WERI-Rb-1 (cell line): ENCODE results near the gene TMEM132C.

ENCODE experiments used
- DNase-seq: peaks from one replicate; pipeline ENCODE4 v3.0.0-alpha.2; 2020
- H3K27ac ChIP-seq: fragments of 250-450 bp; sonication (Bioruptor Pico); 2 replicates; pipeline ENCODE4 v1.5.1; 2020; ENCODE audit warnings: mild to moderate bottlenecking, moderate library complexity
- H3K27me3 ChIP-seq: fragments of 250-450 bp; sonication (Bioruptor Pico); 2 replicates; pipeline ENCODE4 v1.5.1; 2021; ENCODE audit warnings: mild to moderate bottlenecking, low read depth, moderate library complexity; ENCODE audit not compliant: insufficient read depth, severe bottlenecking
- H3K36me3 ChIP-seq: fragments of 250-450 bp; sonication (Bioruptor Pico); 2 replicates; pipeline ENCODE4 v1.5.1; 2020; ENCODE audit warnings: mild to moderate bottlenecking, moderate library complexity
- H3K4me3 ChIP-seq: 2 replicates; pipeline ENCODE4 v1.5.1; 2011; ENCODE audit warnings: low read depth, mild to moderate bottlenecking, control low read depth, low read length
- H3K9me3 ChIP-seq: fragments of 250-450 bp; sonication (Bioruptor Pico); 2 replicates; pipeline ENCODE4 v1.5.1; 2021; ENCODE audit warnings: mild to moderate bottlenecking, moderate library complexity; ENCODE audit not compliant: severe bottlenecking
- TF ChIP-seq, protein P1 (sequence below): IDR thresholded peaks from 2 replicates; pipeline ENCODE4 v1.5.1; 2011; ENCODE audit warnings: low read depth, mild to moderate bottlenecking, control low read depth, inconsistent platforms, low read length

TMEM132C gene

DNA sequence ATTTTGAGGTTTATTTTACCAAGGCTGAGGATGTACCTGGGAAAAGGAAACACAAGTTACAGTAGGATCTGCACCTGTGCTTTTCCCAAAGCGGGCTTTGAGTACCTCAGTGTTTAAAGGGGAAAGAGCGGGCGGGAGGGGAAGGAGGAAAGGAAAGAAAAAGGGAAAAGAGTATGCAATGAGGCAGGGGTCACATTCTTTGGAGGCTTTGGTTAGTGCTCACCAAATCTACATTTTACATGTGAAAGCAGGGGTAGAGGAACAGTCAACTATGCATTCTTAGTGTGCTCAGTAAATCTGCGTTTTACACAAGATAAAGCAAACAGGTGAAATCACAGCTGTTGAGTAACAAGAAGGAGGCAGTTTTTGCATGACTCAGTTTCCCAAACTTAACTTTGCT lies 242.2 kb downstream of the TMEM132C start:
- Histone ChIP-seq H3K27ac (no peak overlapping the region), H3K9me3 (peaks cover 4% of the 10 kb centered on the region), H3K4me3 (no peak overlapping the region), H3K27me3 (no peaks in the 10 kb centered on the region), H3K36me3 (no peaks in the 10 kb centered on the region)
- TF ChIP-seq, protein P1, sequence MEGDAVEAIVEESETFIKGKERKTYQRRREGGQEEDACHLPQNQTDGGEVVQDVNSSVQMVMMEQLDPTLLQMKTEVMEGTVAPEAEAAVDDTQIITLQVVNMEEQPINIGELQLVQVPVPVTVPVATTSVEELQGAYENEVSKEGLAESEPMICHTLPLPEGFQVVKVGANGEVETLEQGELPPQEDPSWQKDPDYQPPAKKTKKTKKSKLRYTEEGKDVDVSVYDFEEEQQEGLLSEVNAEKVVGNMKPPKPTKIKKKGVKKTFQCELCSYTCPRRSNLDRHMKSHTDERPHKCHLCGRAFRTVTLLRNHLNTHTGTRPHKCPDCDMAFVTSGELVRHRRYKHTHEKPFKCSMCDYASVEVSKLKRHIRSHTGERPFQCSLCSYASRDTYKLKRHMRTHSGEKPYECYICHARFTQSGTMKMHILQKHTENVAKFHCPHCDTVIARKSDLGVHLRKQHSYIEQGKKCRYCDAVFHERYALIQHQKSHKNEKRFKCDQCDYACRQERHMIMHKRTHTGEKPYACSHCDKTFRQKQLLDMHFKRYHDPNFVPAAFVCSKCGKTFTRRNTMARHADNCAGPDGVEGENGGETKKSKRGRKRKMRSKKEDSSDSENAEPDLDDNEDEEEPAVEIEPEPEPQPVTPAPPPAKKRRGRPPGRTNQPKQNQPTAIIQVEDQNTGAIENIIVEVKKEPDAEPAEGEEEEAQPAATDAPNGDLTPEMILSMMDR = no peak
- no peak for DNase-seq

DNA sequence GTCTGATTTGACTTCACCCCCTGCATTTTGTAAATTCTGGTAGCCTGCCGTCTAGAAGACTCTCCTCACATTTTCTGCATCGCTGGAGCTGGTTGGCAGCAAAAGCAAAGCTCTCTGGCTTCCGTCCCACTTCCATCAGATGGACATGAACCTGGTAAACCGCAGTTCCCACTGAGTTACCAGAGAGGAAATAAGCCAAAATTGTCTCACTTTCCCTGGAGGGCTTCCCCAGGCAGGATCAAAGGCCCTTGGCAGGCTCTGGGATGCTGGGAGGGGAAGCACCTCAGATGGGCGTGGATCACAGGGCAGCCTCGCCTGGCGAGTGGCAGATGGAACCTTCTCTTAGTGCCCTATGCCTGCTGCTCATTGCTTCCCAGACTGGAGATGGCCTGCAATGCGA lies 243.5 kb downstream of the TMEM132C start:
- no peaks in the 10 kb centered on the region for H3K36me3 ChIP-seq
- no peak overlapping the region for H3K4me3 ChIP-seq
- H3K27me3 ChIP-seq = no peaks in the 10 kb centered on the region
- DNase-seq = no peak
- TF ChIP-seq, protein P1 = no peak
- H3K9me3 ChIP-seq = peaks cover 4% of the 10 kb centered on the region
- no peak overlapping the region for H3K27ac ChIP-seq

DNA sequence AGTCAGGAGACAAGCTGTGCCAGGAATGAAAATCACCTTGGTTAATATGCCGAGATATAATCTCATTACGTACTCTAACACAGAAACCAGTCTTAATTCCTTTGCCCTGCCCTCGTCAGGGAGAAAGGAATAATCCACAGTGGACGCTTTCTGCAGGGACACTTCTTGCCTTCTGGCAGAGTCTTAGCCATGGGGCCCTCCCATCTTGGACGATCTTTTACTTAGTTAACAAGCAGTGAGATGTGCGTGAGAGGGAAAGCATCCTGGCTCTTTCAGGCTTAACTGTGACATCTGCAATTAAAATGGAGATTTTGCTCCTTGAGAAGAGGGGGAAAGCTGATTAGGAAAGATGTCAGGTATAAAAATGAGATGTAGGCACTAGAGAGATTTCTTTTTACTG lies 246.4 kb downstream of the TMEM132C start:
- H3K27me3 ChIP-seq = no peaks in the 10 kb centered on the region
- no peak overlapping the region for H3K27ac ChIP-seq
- TF ChIP-seq, protein P1 = no peak
- H3K9me3 ChIP-seq = peaks cover 2% of the 10 kb centered on the region
- H3K4me3 ChIP-seq = peak overlapping the region; percentile 13
- peak; percentile 72 for DNase-seq
- no peaks in the 10 kb centered on the region for H3K36me3 ChIP-seq

DNA sequence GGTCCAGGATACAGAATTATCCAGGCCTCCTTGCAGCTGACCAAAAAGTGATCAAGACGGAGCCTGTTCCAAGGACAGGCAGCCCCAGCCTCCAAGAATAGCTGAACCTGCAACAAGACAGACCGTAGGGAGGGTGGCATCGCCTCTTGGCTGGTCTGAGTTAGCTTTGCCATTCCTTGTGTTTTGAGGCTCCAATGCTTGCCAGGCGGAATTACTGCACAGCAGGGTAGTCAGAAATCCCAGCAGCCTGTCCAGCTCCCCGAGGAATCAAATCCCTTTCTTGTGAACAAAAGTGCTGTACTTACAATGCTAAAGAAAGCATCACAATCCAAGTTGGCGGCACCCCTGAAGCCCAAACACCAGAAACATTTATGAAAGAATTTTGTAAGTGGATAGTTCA lies 246.9 kb downstream of the TMEM132C start:
- Histone ChIP-seq H3K27me3 (no peaks in the 10 kb centered on the region), H3K27ac (no peak overlapping the region), H3K9me3 (peaks cover 2% of the 10 kb centered on the region), H3K4me3 (no peak overlapping the region), H3K36me3 (no peaks in the 10 kb centered on the region)
- TF ChIP-seq, protein P1 = no peak
- peak; percentile 11 for DNase-seq

DNA sequence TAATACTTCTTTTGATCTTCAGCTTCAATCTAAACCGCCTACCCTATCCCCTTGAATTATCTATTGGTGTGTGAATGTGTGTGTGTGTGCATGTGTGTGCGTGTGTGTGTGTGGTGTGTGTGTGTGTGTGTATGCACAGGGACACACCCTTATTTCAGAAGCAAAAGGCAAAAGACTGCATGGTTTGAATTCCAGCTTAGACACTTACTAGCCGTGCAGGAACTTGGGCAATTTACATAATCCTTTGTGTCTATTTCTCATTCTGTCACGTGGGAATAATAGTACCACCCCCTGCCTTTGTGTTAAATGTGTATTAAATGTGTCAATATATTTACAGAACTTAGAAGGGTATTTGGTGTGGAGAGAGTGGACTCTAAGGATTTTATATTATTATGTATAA lies 251.7 kb downstream of the TMEM132C start:
- Histone ChIP-seq H3K36me3 (no peaks in the 10 kb centered on the region), H3K4me3 (no peak overlapping the region), H3K27ac (no peak overlapping the region), H3K27me3 (no peaks in the 10 kb centered on the region), H3K9me3 (peaks cover 2% of the 10 kb centered on the region)
- TF ChIP-seq, protein P1 = no peak
- no peak for DNase-seq

DNA sequence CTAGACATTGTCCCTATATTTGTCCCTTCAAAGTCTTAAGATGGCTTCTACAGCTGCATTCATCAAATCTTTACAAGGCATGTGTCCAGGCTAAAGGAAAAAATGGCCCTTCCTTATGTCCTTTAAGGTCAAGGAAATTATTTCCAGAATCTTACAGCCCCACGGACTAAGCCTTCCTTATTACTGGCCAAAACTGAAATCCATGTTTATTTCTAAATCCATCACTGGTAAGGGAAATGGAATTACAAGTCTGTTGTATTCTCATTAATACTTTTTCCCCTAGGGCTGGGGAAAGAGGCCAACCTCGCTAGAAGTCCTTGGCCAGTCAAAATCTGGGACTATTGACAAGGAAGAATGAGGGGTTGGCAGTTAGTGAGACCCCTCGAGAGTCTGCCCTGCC lies 252.5 kb downstream of the TMEM132C start:
- Histone ChIP-seq H3K4me3 (no peak overlapping the region), H3K9me3 (peaks cover 2% of the 10 kb centered on the region), H3K27ac (no peak overlapping the region), H3K36me3 (no peaks in the 10 kb centered on the region), H3K27me3 (no peaks in the 10 kb centered on the region)
- DNase-seq = no peak
- TF ChIP-seq, protein P1 = no peak
